K562 (cell line): ENCODE data around the gene KRT72. TPM values are rescaled to one million over a fixed set of nuclear protein-coding genes. Genes with fewer than 3 reads are reported as not detected.

Experiments
- ATAC-seq: fragments of 200-7000 bp; cut with Tn5 transposase; 3 replicates; pipeline ENCODE4 v1.9.1; 2020; ENCODE audit warnings: moderate library complexity
- BruUV-seq: library from RNA; stranded (reverse); fragments of 400-500 nt; replicated peaks from 2 replicates; lab custom pipeline; 2021; lab: Mats Ljungman, UMichigan
- CTCF ChIA-PET: fragments of 300-600 bp; formaldehyde crosslinking; extraction: SDS; loops from one replicate; lab custom pipeline; 2021; ENCODE audit warnings: low intra/inter-chr PET ratio; lab: Yijun Ruan, JAX
- POLR2A ChIA-PET: fragments of 300-600, 350-650 bp; sonication (Branson Sonifier 250); formaldehyde crosslinking; extraction: SDS; loops from one replicate; lab custom pipeline; 2021; ENCODE audit warnings: antibody characterized with exemption, inconsistent platforms; lab: Yijun Ruan, JAX
- DNase-seq, 4 experiments: peaks; one replicate each; pipeline versions ENCODE4 v3.0.0 to v3.0.0-alpha.2; 2011 to 2018; ENCODE audit warnings: low spot score in 3 of 4, mixed read lengths in 3 of 4; ENCODE audit errors: extremely low read depth in 1 of 4
- FAIRE-seq: peaks from 2 replicates; lab custom pipeline; 2011; peaks lifted over from hg19 to GRCh38; lab: Jason Lieb, UNC
- H2AFZ ChIP-seq: 2 replicates; pipeline ENCODE4 v1.6.0; 2011; ENCODE audit warnings: low read depth, low read length, control low read depth, inconsistent platforms
- H3K27ac ChIP-seq: fragments of 200-600 bp; 3 replicates; pipeline ENCODE4 v1.8.0; 2011; ENCODE audit warnings: low read depth, mild to moderate bottlenecking, control low read depth, inconsistent platforms, low read length, moderate library complexity, mixed read lengths; ENCODE audit errors: extremely low read depth
- H3K27me3 ChIP-seq, 2 experiments: fragments of 300-600 bp in 1 of 2; 2 replicates in 1 of 2; 3 replicates in 1 of 2; pipeline versions ENCODE4 v1.6.0 to v1.8.0; 2011; ENCODE audit warnings: inconsistent platforms in 2 of 2, low read length in 2 of 2, mild to moderate bottlenecking in 1 of 2, mixed read lengths in 1 of 2, moderate library complexity in 1 of 2; ENCODE audit not compliant: control insufficient read depth in 2 of 2, insufficient read depth in 2 of 2
- H3K36me3 ChIP-seq: fragments of 300-600 bp; 3 replicates; pipeline ENCODE4 v1.8.0; 2011; ENCODE audit warnings: mild to moderate bottlenecking, low read length, inconsistent platforms; ENCODE audit not compliant: control insufficient read depth, insufficient read depth
- H3K4me1 ChIP-seq, 2 experiments: fragments of 200-600 bp in 1 of 2; replicated peaks in 1 of 2; 2 replicates in 1 of 2; 3 replicates in 1 of 2; pipeline versions ENCODE4 v1.5.1 to v1.8.0; 2011; ENCODE audit warnings: inconsistent platforms in 2 of 2, low read length in 2 of 2, mild to moderate bottlenecking in 1 of 2, mixed read lengths in 1 of 2, moderate library complexity in 1 of 2; ENCODE audit not compliant: control insufficient read depth in 2 of 2, insufficient read depth in 2 of 2
- H3K4me2 ChIP-seq: 2 replicates; pipeline ENCODE4 v1.6.1; 2011; ENCODE audit warnings: low read length, control low read depth, inconsistent platforms, mixed read lengths; ENCODE audit not compliant: insufficient read depth
- H3K4me3 ChIP-seq: fragments of 200-600 bp; sonication (generic), shearing (Covaris generic); 2 replicates; pipeline ENCODE4 v1.5.1; 2016; ENCODE audit warnings: control low read depth, inconsistent platforms
- H3K79me2 ChIP-seq: fragments of 200-600 bp; 3 replicates; pipeline ENCODE4 v1.8.0; 2011; ENCODE audit warnings: low read length, inconsistent platforms; ENCODE audit not compliant: control insufficient read depth, insufficient read depth
- H3K9ac ChIP-seq, 2 experiments: 2 replicates each; pipeline versions ENCODE4 v1.6.0 to v1.6.1; 2011; ENCODE audit warnings: low read depth in 2 of 2, low read length in 2 of 2, control low read depth in 1 of 2, inconsistent platforms in 1 of 2, mild to moderate bottlenecking in 1 of 2, mixed read lengths in 1 of 2; ENCODE audit not compliant: insufficient read depth in 1 of 2
- H3K9me1 ChIP-seq: one replicate; pipeline ENCODE4 v1.6.0; 2011; ENCODE audit warnings: inconsistent platforms, mild to moderate bottlenecking, low read length, moderate library complexity; ENCODE audit not compliant: control insufficient read depth, insufficient read depth
- H3K9me3 ChIP-seq: replicated peaks from 2 replicates; pipeline ENCODE4 v1.5.1; 2011; ENCODE audit warnings: low read depth, low read length, inconsistent platforms; ENCODE audit not compliant: control insufficient read depth, insufficient read depth
- H4K20me1 ChIP-seq: replicated peaks from 2 replicates; pipeline ENCODE4 v1.6.1; 2011; ENCODE audit warnings: low read length, inconsistent platforms, mixed read lengths; ENCODE audit not compliant: control insufficient read depth, insufficient read depth
- CUX1 ChIP-seq: fragments of 200-800 bp; sonication (Bioruptor generic); IDR thresholded peaks from 2 replicates; pipeline ENCODE4 v1.6.1; 2016; ENCODE audit warnings: missing genetic modification characterization, missing compliant biosample characterization
- EZH2 ChIP-seq: IDR thresholded peaks from 2 replicates; pipeline ENCODE4 v1.6.1; 2012; ENCODE audit warnings: low read depth, mild to moderate bottlenecking, inconsistent platforms, low read length, borderline replicate concordance
- FOXA1 ChIP-seq: fragments of 450-650 bp; IDR thresholded peaks from 2 replicates; pipeline ENCODE4 v1.6.1; 2016; ENCODE audit warnings: mild to moderate bottlenecking, borderline replicate concordance
- LCOR ChIP-seq: sonication (generic); formaldehyde crosslinking; IDR thresholded peaks from 2 replicates; pipeline ENCODE4 v1.8.0; 2022; ENCODE audit warnings: mild to moderate bottlenecking, missing genetic modification reagents
- MEF2D ChIP-seq: conservative IDR thresholded peaks from 2 replicates; pipeline ENCODE4 v1.6.1; 2016; ENCODE audit warnings: low read depth, missing genetic modification characterization, missing compliant biosample characterization
- NELFE ChIP-seq: IDR thresholded peaks from 2 replicates; pipeline ENCODE4 v1.6.1; 2011; ENCODE audit warnings: mild to moderate bottlenecking; ENCODE audit not compliant: insufficient read depth, insufficient read length
- POLR2A ChIP-seq: fragments of 450-650 bp; conservative IDR thresholded peaks from 2 replicates; pipeline ENCODE4 v1.6.1; 2016
- POLR3G ChIP-seq: IDR thresholded peaks from 2 replicates; pipeline ENCODE4 v1.6.1; 2011; ENCODE audit not compliant: insufficient read length, insufficient replicate concordance; ENCODE audit errors: extremely low read depth
- PRMT5 ChIP-seq: sonication (generic); formaldehyde crosslinking; IDR thresholded peaks from 2 replicates; pipeline ENCODE4 v1.5.0; 2020; ENCODE audit warnings: missing genetic modification reagents
- RBFOX2 ChIP-seq: fragments of 200-400 bp; formaldehyde crosslinking; IDR thresholded peaks from 2 replicates; pipeline ENCODE4 v1.6.1; 2017; ENCODE audit warnings: low read depth, mild to moderate bottlenecking, low read length, moderate library complexity
- THAP7 ChIP-seq: fragments of 250-450 bp; sonication (Bioruptor Pico); IDR thresholded peaks from 2 replicates; pipeline ENCODE4 v1.5.0; 2021
- THRA ChIP-seq: fragments of 450-650 bp; IDR thresholded peaks from 2 replicates; pipeline ENCODE4 v1.6.1; 2017; ENCODE audit warnings: mild to moderate bottlenecking, moderate library complexity
- WGBS: fragments of 100-300 bp; shearing (Covaris generic); methylation state at CpG from one replicate; pipeline ENCODE4 v1.1.6; 2016; ENCODE audit warnings: low coverage, mixed read lengths; ENCODE audit not compliant: insufficient coverage; ENCODE audit errors: missing lambda C conversion rate; 5-methylcytosine and 5-hydroxymethylcytosine counted together
- in situ Hi-C: fragments of 300-500 bp; cut with MboI; formaldehyde crosslinking; loops from 4 replicates; pipeline ENCODE4 v1.15.0; 2018; ENCODE audit warnings: inconsistent platforms, mixed read lengths
- intact Hi-C: fragments of 100-400 bp; cut with micrococcal nuclease; formaldehyde crosslinking; loops from 2 replicates; pipeline ENCODE4 v1.14.2; 2022
- polyA plus RNA-seq, 8 experiments: library from polyadenylated mRNA; depleted of rRNA in 4 of 8; stranded (reverse) in 5 of 8; unstranded in 3 of 8; fragments of >200 nt; fragmentation: Nextera tagmentation in 2 of 8; fragmentation: Illumina TruSeq in 1 of 8; extraction: Ambion mirVana in 2 of 8; extraction: Trizol in 1 of 8; gene quantifications; 2 replicates each; pipeline versions ENCODE4 v1.2.1 to v1.2.3, GENCODE V29; 2011 to 2014; ENCODE audit warnings: inconsistent platforms in 1 of 8, missing spikeins in 1 of 8
- total RNA-seq, 7 experiments: library from RNA; depleted of rRNA in 6 of 7; stranded (reverse); fragments of >200 nt in 6 of 7; fragmentation: Illumina TruSeq in 2 of 7; extraction: Trizol in 2 of 7; gene quantifications; 2 replicates each; pipeline versions ENCODE4 v1.2.1 to v1.2.3, GENCODE V29; 2011 to 2021; ENCODE audit warnings: low replicate concordance in 1 of 7
- TF ChIP-seq, protein P1 (sequence below): fragments of 250-450 bp; sonication (Bioruptor Pico); IDR thresholded peaks from 2 replicates; pipeline ENCODE4 v1.4.0; 2020; ENCODE audit warnings: mild to moderate bottlenecking, moderate library complexity, borderline replicate concordance

KRT72 gene
- total and polyA plus RNA-seq, 9 of the 15 experiments (the other 6 are each of a cell fraction or from before 2014, with no cell fraction given) = not detected

- Histone ChIP-seq H3K79me2 (no peaks in the 10 kb centered on the region), H3K27ac (no peak overlapping the region), H2AFZ (no peak overlapping the region), H3K9ac (no peak overlapping the region), H3K36me3 (no peaks in the 10 kb centered on the region), H3K4me2 (no peak overlapping the region), H3K9me1 (no peaks in the 10 kb centered on the region), H3K27me3 (no peaks in the 10 kb centered on the region), H3K9me3 (no peaks in the 10 kb centered on the region), H4K20me1 (no peaks in the 10 kb centered on the region), H3K4me3 (no peak overlapping the region), H3K4me1 (peaks cover 26 to 38% of the 10 kb centered on the region in 2 experiments)
- in situ Hi-C loops (no loop called here), intact Hi-C loops (no loop called here)
- DNase-seq (no peak), FAIRE-seq (no peak), ATAC-seq (no peak)
- WGBS = 87% methylated on average over 8 of the region's 8 CpGs
- BruUV-seq = no TSS peak
- ChIA-PET CTCF (no interaction called here), POLR2A (interaction anchor here (0.9 to 1.4 kb wide), 2 partner anchors 13 to 21 kb away, joined by 3 to 5 read pairs; no protein-coding TSS in a partner anchor)
- no peak for TF ChIP-seq FOXA1
- no peak for TF ChIP-seq RBFOX2
- no peak for TF ChIP-seq PRMT5 (CRISPR knock-in tag)
- no peak for TF ChIP-seq THRA
- TF ChIP-seq, protein P1, sequence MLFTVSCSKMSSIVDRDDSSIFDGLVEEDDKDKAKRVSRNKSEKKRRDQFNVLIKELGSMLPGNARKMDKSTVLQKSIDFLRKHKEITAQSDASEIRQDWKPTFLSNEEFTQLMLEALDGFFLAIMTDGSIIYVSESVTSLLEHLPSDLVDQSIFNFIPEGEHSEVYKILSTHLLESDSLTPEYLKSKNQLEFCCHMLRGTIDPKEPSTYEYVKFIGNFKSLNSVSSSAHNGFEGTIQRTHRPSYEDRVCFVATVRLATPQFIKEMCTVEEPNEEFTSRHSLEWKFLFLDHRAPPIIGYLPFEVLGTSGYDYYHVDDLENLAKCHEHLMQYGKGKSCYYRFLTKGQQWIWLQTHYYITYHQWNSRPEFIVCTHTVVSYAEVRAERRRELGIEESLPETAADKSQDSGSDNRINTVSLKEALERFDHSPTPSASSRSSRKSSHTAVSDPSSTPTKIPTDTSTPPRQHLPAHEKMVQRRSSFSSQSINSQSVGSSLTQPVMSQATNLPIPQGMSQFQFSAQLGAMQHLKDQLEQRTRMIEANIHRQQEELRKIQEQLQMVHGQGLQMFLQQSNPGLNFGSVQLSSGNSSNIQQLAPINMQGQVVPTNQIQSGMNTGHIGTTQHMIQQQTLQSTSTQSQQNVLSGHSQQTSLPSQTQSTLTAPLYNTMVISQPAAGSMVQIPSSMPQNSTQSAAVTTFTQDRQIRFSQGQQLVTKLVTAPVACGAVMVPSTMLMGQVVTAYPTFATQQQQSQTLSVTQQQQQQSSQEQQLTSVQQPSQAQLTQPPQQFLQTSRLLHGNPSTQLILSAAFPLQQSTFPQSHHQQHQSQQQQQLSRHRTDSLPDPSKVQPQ (CRISPR knock-in tag) = no peak
- TF ChIP-seq THAP7 = no peak
- TF ChIP-seq MEF2D (tag) = no peak
- TF ChIP-seq POLR3G = no peak
- TF ChIP-seq POLR2A = no peak
- TF ChIP-seq LCOR (CRISPR knock-in tag) = no peak
- no peak for TF ChIP-seq NELFE
- no peak for TF ChIP-seq EZH2
- TF ChIP-seq CUX1 = no peak
Measured at GRCh38 chr12:52648012-52648550, 46.8 kb upstream of the KRT72 start.
